PC-9 (cell line): ENCODE results near the gene CPEB3. TPM values are rescaled to one million over a fixed set of nuclear protein-coding genes. Genes with fewer than 3 reads are reported as not detected.

Experiments used
- BruUV-seq: library from RNA; stranded (reverse); fragments of 400-500 nt; replicated peaks from 2 replicates; lab custom pipeline; 2021; lab: Mats Ljungman, UMichigan
- CTCF ChIA-PET: fragments of 300-600 bp; sonication (Branson Sonifier 250); formaldehyde crosslinking; loops from one replicate; lab custom pipeline; 2022; ENCODE audit warnings: antibody characterized with exemption; lab: Charles Lee
- POLR2A ChIA-PET: fragments of 300-600 bp; sonication (Branson Sonifier 250); formaldehyde crosslinking; loops from one replicate; lab custom pipeline; 2022; ENCODE audit warnings: antibody characterized with exemption; ENCODE audit not compliant: unreplicated experiment; lab: Charles Lee
- DNase-seq, 2 experiments: peaks; one replicate each; pipeline versions ENCODE4 v3.0.0 to v3.0.0-alpha.2; 2015 to 2022; ENCODE audit warnings: mixed read lengths in 1 of 2
- H2AFZ ChIP-seq: fragments of 200-600 bp; sonication (generic); 2 replicates; pipeline ENCODE4 v1.8.1; 2017; ENCODE audit warnings: antibody characterized with exemption
- H3F3A ChIP-seq: fragments of 200-600 bp; sonication (generic); 2 replicates; pipeline ENCODE4 v1.8.1; 2017; ENCODE audit warnings: antibody characterized with exemption, mild to moderate bottlenecking, low read depth; ENCODE audit not compliant: insufficient read depth
- H3K27ac ChIP-seq: fragments of 200-600 bp; sonication (generic); 2 replicates; pipeline ENCODE4 v1.6.1; 2016; ENCODE audit warnings: mixed run types
- H3K27me3 ChIP-seq: fragments of 200-600 bp; sonication (generic); 2 replicates; pipeline ENCODE4 v1.6.1; 2016; ENCODE audit warnings: low read depth, mixed run types; ENCODE audit not compliant: insufficient read depth
- H3K36me3 ChIP-seq: fragments of 200-600 bp; sonication (generic); 2 replicates; pipeline ENCODE4 v1.6.1; 2016; ENCODE audit warnings: low read depth, mixed run types
- H3K4me1 ChIP-seq: fragments of 200-600 bp; sonication (generic); replicated peaks from 2 replicates; pipeline ENCODE4 v1.6.1; 2016; ENCODE audit warnings: mixed run types; ENCODE audit not compliant: insufficient read depth
- H3K4me2 ChIP-seq: fragments of 200-600 bp; sonication (generic); 2 replicates; pipeline ENCODE4 v1.6.1; 2017; ENCODE audit warnings: mixed run types
- H3K4me3 ChIP-seq: fragments of 200-600 bp; sonication (generic); 2 replicates; pipeline ENCODE4 v1.6.1; 2016; ENCODE audit warnings: mixed run types
- H3K79me2 ChIP-seq: fragments of 200-600 bp; sonication (generic); 2 replicates; pipeline ENCODE4 v1.6.1; 2017; ENCODE audit warnings: low read depth, mixed run types
- H3K9me2 ChIP-seq: fragments of 200-600 bp; sonication (generic); 2 replicates; pipeline ENCODE4 v1.8.1; 2017; ENCODE audit warnings: mild to moderate bottlenecking; ENCODE audit not compliant: insufficient read depth
- H3K9me3 ChIP-seq: fragments of 200-600 bp; sonication (generic); 2 replicates; pipeline ENCODE4 v1.8.1; 2016; ENCODE audit warnings: low read depth; ENCODE audit not compliant: insufficient read depth
- H4K20me1 ChIP-seq: fragments of 200-600 bp; sonication (generic); 2 replicates; pipeline ENCODE4 v1.8.1; 2017; ENCODE audit not compliant: insufficient read depth
- CTCF ChIP-seq: fragments of 200-600 bp; sonication (generic); conservative IDR thresholded peaks from 2 replicates; pipeline ENCODE4 v1.6.1; 2017; ENCODE audit warnings: mixed run types, antibody characterized with exemption, mild to moderate bottlenecking, moderate library complexity
- EZH2 ChIP-seq: fragments of 200-600 bp; sonication (generic); IDR thresholded peaks from 2 replicates; pipeline ENCODE4 v1.8.0; 2017; ENCODE audit warnings: antibody characterized with exemption, low read depth
- intact Hi-C: fragments of 100-400 bp; cut with micrococcal nuclease; formaldehyde crosslinking; loops from one replicate; pipeline ENCODE4 v1.10.0; 2022; ENCODE audit not compliant: unreplicated experiment
- total RNA-seq: library from RNA; stranded (reverse); gene quantifications from 2 replicates; pipeline ENCODE4 v1.2.3, GENCODE V29; 2021

CPEB3 gene
- total RNA-seq, 1 experiment from 2014 or later = 1.4 TPM

GRCh38 chr10:92241501-92241900, 49.4 kb downstream of the CPEB3 start:
- ChIA-PET POLR2A (no interaction called here), CTCF (no interaction called here)
- peak overlapping the region; percentile 82; the same call in 1 of the 2 replicates for H3K4me3 ChIP-seq
- peak overlapping the region; percentile 99 for H3K4me2 ChIP-seq
- no peaks in the 10 kb centered on the region for H3K27me3 ChIP-seq
- H4K20me1 ChIP-seq = no peaks in the 10 kb centered on the region
- H2AFZ ChIP-seq = no peak overlapping the region
- H3K4me1 ChIP-seq = peaks cover 59% of the 10 kb centered on the region
- no TSS peak for BruUV-seq
- peak overlapping the region; percentile 57; the same call in 1 of the 2 replicates for H3K27ac ChIP-seq
- peaks cover 7% of the 10 kb centered on the region; the same call in 1 of the 2 replicates for H3K79me2 ChIP-seq
- no peaks in the 10 kb centered on the region for H3K36me3 ChIP-seq
- no peak for DNase-seq
- peaks cover 24% of the 10 kb centered on the region for H3F3A ChIP-seq
- intact Hi-C loops = loop anchor here (2.0 kb wide), 1 partner anchor 49 kb away; the partner anchor contains the start of genes CPEB3 and MARCHF5
- TF ChIP-seq EZH2 (no peak), CTCF (no peak)
- H3K9me2 ChIP-seq = no peaks in the 10 kb centered on the region
- no peaks in the 10 kb centered on the region for H3K9me3 ChIP-seq

GRCh38 chr10:92241158-92241500, 49.7 kb downstream of the CPEB3 start:
- H3K9me2 ChIP-seq = no peaks in the 10 kb centered on the region
- H3K27me3 ChIP-seq = no peaks in the 10 kb centered on the region
- H2AFZ ChIP-seq = peak overlapping the region; percentile 92; the same call in 1 of the 2 replicates
- POLR2A ChIA-PET = no interaction called here
- no peaks in the 10 kb centered on the region for H4K20me1 ChIP-seq
- no TSS peak for BruUV-seq
- H3K79me2 ChIP-seq = peaks cover 7% of the 10 kb centered on the region; the same call in 1 of the 2 replicates
- no peak for TF ChIP-seq CTCF
- no peak for TF ChIP-seq EZH2
- CTCF ChIA-PET = no interaction called here
- no peaks in the 10 kb centered on the region for H3K36me3 ChIP-seq
- H3F3A ChIP-seq = peaks cover 24% of the 10 kb centered on the region
- intact Hi-C loops = loop anchor here (2.0 kb wide), 1 partner anchor 50 kb away; the partner anchor contains the start of genes CPEB3 and MARCHF5
- H3K9me3 ChIP-seq = no peaks in the 10 kb centered on the region
- H3K4me2 ChIP-seq = peak overlapping the region; percentile 99
- H3K27ac ChIP-seq = peak overlapping the region; percentile 57
- H3K4me3 ChIP-seq = peak overlapping the region; percentile 82; the same call in 1 of the 2 replicates
- peaks cover 59% of the 10 kb centered on the region for H3K4me1 ChIP-seq
- no peak for DNase-seq

- Histone ChIP-seq H3K9me3 (no peaks in the 10 kb centered on the region), H4K20me1 (no peaks in the 10 kb centered on the region), H3F3A (peaks cover 24% of the 10 kb centered on the region), H3K27me3 (no peaks in the 10 kb centered on the region), H3K4me1 (peaks cover 59% of the 10 kb centered on the region), H3K4me2 (peak overlapping the region; percentile 99), H3K27ac (peak overlapping the region; percentile 57), H3K9me2 (no peaks in the 10 kb centered on the region), H2AFZ (peak overlapping the region; percentile 92), H3K36me3 (no peaks in the 10 kb centered on the region), H3K79me2 (peaks cover 7% of the 10 kb centered on the region; the same call in 1 of the 2 replicates), H3K4me3 (peak overlapping the region; percentile 82)
- intact Hi-C loops = loop anchor here (2.0 kb wide), 1 partner anchor 50 kb away; the partner anchor contains the start of genes CPEB3 and MARCHF5
- BruUV-seq = no TSS peak
- ChIA-PET CTCF (no interaction called here), POLR2A (no interaction called here)
- no peak for TF ChIP-seq EZH2
- no peak for TF ChIP-seq CTCF
- peak; percentile 21 to 49 for DNase-seq
These were observed 50.4 kb downstream of the CPEB3 start for GRCh38 chr10:92240289-92241157.
